Measurements from ENCODE around the gene OR2A7.
"Not testable (repeated sequence)": the region's sequence is repeated elsewhere in the genome, so short reads cannot be mapped to it uniquely, and the experiment has no call there.

Gene OR2A7, protein sequence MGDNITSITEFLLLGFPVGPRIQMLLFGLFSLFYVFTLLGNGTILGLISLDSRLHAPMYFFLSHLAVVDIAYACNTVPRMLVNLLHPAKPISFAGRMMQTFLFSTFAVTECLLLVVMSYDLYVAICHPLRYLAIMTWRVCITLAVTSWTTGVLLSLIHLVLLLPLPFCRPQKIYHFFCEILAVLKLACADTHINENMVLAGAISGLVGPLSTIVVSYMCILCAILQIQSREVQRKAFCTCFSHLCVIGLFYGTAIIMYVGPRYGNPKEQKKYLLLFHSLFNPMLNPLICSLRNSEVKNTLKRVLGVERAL

DNA sequence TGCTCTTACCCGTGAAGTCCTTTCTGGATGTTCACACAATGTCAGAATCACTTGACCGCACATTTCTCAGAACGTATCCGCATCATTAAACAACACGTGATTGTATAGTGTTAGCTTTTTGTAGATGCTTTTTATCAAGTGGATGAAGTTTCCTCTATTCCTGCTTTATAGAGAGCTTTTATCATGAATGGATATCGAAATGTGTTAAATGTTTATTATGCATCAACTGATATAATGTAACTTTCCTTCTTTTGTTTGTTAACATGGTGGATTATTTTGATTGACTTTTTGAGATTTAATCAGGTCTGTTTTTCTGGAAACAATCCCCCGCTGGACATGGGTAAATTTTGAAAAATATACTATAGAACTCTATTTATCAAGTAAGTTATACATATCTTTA lies at the start of gene OR2A7:
Gene OR2A7 (minus strand): TSS at position 101 of the 400 bp plus-strand sequence. CDS start 5,164 bp downstream, outside the sequence.
- not testable (repeated sequence) for H3K9me3 ChIP-seq (ENCODE audit: control insufficient read depth, low read length); H3K36me3 ChIP-seq (ENCODE audit: control insufficient read depth, insufficient read depth, low read length, severe bottlenecking); H3K27me3 ChIP-seq (replicated peaks; ENCODE audit: control insufficient read depth, insufficient read depth, low read length); DNase-seq (ENCODE audit: low read depth); H3K4me3 ChIP-seq (ENCODE audit: low read length); H3K9ac ChIP-seq (ENCODE audit: low read length); H3K4me1 ChIP-seq (ENCODE audit: control insufficient read depth, insufficient read depth, low read length)

DNA sequence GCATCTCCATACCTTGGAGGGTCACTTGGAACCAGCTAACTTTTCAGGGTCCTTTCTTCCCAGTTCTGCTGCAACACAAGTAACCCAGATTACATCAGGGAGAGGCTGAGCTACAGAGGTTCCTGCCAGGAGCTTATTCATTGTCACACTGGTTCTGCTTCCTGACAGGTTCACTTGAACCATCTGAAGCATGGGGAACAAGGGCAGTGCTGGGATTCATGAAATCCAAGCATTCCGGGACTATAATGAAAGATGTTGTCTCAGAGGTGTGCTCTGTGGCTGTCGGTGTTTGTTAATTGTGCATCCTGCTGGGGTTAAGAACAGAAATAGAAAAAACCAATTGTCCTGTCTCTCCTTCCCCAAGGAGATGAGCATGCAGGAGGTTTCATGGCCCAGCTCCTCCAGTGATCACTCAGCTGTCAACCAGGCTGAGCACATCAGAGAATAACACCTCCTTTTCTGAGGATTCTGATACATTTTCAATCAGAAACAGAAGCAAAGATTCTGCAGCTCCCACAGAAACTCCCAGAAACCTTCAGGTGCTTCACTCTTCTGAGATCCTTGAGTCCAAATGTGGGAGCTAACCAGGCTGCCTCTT lies 47.4 kb upstream of the OR2A7 start, which contains the start of gene OR2A1:
Gene OR2A1 (plus strand): TSS at position 548 of the 598 bp plus-strand sequence. CDS start 5,706 bp downstream, outside the sequence.
- H3K9ac ChIP-seq (ENCODE audit: low read length); DNase-seq (ENCODE audit: low read depth); H3K4me1 ChIP-seq (ENCODE audit: control insufficient read depth, insufficient read depth, low read length); H3K27me3 ChIP-seq (replicated peaks; ENCODE audit: control insufficient read depth, insufficient read depth, low read length); H3K4me3 ChIP-seq (ENCODE audit: low read length); H3K36me3 ChIP-seq (ENCODE audit: control insufficient read depth, insufficient read depth, low read length, severe bottlenecking); H3K9me3 ChIP-seq (ENCODE audit: control insufficient read depth, low read length): not testable (repeated sequence)

DNA sequence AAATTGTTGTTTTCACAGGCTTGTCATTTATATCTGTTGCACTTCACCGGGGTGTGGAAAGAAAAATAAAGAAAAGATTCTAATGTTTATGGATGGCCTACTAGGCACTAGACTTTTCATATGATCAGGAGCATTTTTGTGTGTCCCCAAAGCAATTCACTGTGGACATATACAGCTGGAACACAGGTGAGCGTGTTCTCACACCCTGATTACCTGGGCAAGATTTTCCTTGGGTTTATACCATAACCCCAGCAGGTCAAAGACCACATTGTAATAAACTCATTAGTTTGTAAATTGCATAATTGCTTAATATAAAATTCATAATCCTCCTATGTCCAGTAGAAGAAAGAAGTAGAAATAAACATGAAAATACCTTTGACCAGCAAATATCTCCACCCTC lies 46.6 kb upstream of the OR2A7 start:
- H3K36me3 ChIP-seq (ENCODE audit: control insufficient read depth, insufficient read depth, low read length, severe bottlenecking); DNase-seq (ENCODE audit: low read depth); H3K27me3 ChIP-seq (replicated peaks; ENCODE audit: control insufficient read depth, insufficient read depth, low read length); H3K4me1 ChIP-seq (ENCODE audit: control insufficient read depth, insufficient read depth, low read length); H3K9me3 ChIP-seq (ENCODE audit: control insufficient read depth, low read length); H3K4me3 ChIP-seq (ENCODE audit: low read length); H3K9ac ChIP-seq (ENCODE audit: low read length): not testable (repeated sequence)

DNA sequence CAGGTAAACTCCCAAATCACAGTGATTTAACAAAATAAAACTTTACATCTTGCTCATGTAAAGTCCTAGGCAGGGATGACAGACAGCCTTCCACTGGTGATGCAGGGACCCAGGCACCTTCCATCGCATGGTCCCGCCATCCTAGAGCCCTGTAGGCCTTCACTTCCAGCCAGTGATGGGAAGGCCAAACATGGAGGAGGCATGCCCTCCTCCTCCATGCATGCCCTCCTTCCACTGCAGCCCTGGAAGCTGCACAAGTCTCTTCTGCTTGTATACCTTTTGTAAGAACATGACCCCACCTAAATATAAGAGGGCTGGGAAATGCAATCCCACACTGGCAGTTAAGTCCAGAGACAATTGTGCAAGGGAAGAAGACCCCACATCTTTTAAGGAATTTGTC lies 45.1 kb upstream of the OR2A7 start:
- H3K4me3 ChIP-seq (ENCODE audit: low read length); H3K9me3 ChIP-seq (ENCODE audit: control insufficient read depth, low read length); H3K36me3 ChIP-seq (ENCODE audit: control insufficient read depth, insufficient read depth, low read length, severe bottlenecking); H3K9ac ChIP-seq (ENCODE audit: low read length); H3K27me3 ChIP-seq (replicated peaks; ENCODE audit: control insufficient read depth, insufficient read depth, low read length); DNase-seq (ENCODE audit: low read depth); H3K4me1 ChIP-seq (ENCODE audit: control insufficient read depth, insufficient read depth, low read length): not testable (repeated sequence)

DNA sequence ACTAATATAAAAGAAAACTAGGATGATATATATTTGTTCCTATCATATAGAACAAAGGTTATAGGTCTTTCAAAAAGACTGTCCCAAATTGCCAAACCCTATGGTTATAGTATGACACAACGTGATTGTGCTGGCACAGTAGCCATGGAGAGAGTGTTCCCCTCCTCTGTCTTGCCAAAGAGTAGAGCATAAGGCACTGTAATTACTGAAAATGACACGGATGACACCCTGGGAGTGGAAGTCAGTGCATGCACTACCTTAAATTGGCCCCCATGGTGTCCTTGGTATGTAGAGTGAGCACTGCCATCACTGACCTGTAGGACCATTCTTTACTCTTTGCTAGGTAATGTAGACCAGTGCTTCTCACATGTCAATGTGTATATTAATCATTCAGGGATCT lies 40.6 kb upstream of the OR2A7 start:
- not testable (repeated sequence) for H3K36me3 ChIP-seq (ENCODE audit: control insufficient read depth, insufficient read depth, low read length, severe bottlenecking); H3K9ac ChIP-seq (ENCODE audit: low read length); H3K27me3 ChIP-seq (replicated peaks; ENCODE audit: control insufficient read depth, insufficient read depth, low read length); DNase-seq (ENCODE audit: low read depth); H3K9me3 ChIP-seq (ENCODE audit: control insufficient read depth, low read length); H3K4me1 ChIP-seq (ENCODE audit: control insufficient read depth, insufficient read depth, low read length); H3K4me3 ChIP-seq (ENCODE audit: low read length)

DNA sequence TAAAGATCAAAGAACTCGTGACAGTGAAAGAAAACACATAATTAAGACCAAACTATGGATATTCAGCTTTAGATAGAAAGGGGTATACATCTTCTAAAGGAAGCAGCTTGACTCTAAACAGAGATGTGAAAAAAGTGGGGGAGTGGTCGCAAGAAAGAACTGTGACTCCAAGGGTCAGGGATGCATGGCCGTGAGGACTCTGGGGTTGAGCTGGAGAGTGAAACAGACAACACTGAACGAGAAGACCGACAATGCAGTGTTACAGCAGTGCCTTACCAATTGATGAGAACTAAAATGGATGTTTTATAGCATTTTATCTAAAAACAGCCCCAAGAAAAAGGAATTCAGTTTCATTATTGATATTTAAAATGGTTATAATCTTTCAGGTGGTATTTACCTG lies 39.0 kb upstream of the OR2A7 start:
- not testable (repeated sequence) for H3K27me3 ChIP-seq (replicated peaks; ENCODE audit: control insufficient read depth, insufficient read depth, low read length); H3K9me3 ChIP-seq (ENCODE audit: control insufficient read depth, low read length); DNase-seq (ENCODE audit: low read depth); H3K36me3 ChIP-seq (ENCODE audit: control insufficient read depth, insufficient read depth, low read length, severe bottlenecking); H3K4me1 ChIP-seq (ENCODE audit: control insufficient read depth, insufficient read depth, low read length); H3K4me3 ChIP-seq (ENCODE audit: low read length); H3K9ac ChIP-seq (ENCODE audit: low read length)

DNA sequence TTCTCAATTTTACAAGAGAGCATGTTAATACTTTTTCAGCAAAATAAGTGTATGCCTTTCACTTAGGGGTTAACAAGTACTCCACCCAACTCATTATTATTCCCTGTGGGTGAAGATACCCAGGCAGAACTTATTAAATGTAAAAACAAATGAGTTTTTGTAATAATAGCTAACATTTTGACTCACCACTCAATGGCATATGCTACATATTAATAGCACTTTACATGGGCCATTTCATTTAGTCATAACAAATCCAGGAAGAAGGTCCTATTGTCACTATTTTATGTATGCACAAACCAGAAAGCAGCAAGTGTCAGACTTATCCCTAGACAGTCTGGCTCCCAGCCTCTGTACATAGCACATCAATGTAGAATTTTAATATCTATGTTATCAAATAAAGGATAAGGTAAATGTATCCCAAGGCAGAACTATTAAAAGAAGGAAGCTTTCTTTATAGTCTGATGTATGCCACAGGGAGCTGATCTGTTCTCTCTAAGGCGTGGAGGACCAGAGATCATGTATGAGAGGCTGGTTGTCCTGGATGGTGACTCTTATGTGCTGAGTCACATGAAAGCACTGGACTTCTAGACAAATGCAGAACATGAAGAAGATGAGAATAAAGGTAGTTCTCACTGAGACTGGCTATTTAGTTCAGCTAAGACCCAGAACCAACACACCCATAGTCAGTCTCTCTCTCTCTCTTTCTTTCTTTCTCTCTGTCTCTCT lies 38.1 kb upstream of the OR2A7 start:
- not testable (repeated sequence) for H3K36me3 ChIP-seq (ENCODE audit: control insufficient read depth, insufficient read depth, low read length, severe bottlenecking); H3K9ac ChIP-seq (ENCODE audit: low read length); H3K27me3 ChIP-seq (replicated peaks; ENCODE audit: control insufficient read depth, insufficient read depth, low read length); H3K4me3 ChIP-seq (ENCODE audit: low read length); H3K4me1 ChIP-seq (ENCODE audit: control insufficient read depth, insufficient read depth, low read length); H3K9me3 ChIP-seq (ENCODE audit: control insufficient read depth, low read length); DNase-seq (ENCODE audit: low read depth)

DNA sequence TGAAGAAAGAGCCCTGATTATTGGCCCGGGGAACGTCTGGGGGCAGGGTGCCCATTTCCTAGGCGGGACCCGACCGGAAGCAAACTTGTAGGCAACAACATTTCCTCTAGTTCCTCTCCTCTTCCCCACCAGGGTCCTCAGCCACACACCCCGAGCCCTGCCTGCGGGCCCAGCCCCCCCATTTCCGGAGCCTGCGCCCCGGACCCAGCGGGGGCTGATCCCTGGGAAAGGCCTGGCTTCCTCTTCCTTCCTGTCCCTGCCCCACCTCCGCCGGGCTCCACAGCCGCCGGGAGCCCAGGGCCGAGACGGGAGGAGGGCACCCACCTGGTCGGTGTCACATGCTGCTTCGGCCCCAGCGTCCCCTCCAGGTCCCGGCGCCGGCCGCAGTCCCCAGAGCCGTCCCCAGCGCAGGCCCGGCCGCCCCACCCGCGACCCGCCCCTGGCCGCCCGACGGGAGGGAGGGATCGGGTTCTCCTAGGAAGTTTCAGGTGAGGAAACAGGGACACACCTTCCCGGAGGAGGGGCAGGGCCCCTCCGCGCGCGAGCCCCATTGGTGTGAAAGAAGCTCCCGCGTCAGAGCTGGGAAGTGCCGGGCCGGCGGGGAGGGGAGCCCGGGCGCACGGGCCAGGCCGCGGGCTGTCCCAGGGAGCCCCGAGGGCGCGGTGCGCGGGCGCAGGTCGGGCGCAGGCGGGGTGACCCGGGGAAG lies 29.4 kb upstream of the OR2A7 start:
- not testable (repeated sequence) for H3K9ac ChIP-seq (ENCODE audit: low read length); H3K4me3 ChIP-seq (ENCODE audit: low read length); H3K27me3 ChIP-seq (replicated peaks; ENCODE audit: control insufficient read depth, insufficient read depth, low read length); H3K9me3 ChIP-seq (ENCODE audit: control insufficient read depth, low read length); H3K36me3 ChIP-seq (ENCODE audit: control insufficient read depth, insufficient read depth, low read length, severe bottlenecking); DNase-seq (ENCODE audit: low read depth); H3K4me1 ChIP-seq (ENCODE audit: control insufficient read depth, insufficient read depth, low read length)

DNA sequence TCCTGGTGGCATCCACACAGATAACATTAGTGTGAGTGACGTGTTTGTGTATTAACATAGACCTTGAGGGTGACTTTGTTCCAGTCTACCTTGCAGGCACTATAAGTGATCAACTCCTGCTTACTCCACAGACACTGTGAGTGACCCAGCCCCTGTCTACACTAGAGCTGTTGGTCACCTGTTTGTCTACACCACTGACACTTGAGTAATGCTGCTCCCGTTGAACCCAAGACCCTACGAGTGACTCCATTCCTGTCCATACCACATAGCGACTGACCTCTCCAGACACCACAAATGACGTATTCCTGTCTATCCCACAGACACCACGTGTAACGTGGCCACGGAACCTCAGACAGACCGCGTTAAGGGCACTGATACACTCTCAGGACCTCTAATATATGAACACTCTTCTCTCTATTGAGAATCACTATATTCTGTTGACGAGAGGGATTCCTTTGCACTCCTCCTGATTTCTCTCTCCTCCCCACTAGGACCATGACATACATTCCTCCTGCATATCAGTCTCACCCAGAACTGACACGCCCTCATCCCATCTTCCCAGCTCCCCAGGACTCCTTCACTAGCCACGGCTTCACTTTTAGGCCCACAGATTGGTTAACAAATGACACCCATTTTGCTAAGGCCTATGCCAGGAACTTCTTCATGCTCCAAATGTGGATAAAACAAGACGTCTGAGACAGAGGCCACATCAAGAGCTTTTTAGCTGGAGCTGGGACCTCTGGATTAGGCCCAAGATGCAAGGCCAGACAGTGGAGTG lies 28.0 kb upstream of the OR2A7 start:
- not testable (repeated sequence) for H3K27me3 ChIP-seq (replicated peaks; ENCODE audit: control insufficient read depth, insufficient read depth, low read length); H3K4me1 ChIP-seq (ENCODE audit: control insufficient read depth, insufficient read depth, low read length); H3K9ac ChIP-seq (ENCODE audit: low read length); DNase-seq (ENCODE audit: low read depth); H3K4me3 ChIP-seq (ENCODE audit: low read length); H3K36me3 ChIP-seq (ENCODE audit: control insufficient read depth, insufficient read depth, low read length, severe bottlenecking); H3K9me3 ChIP-seq (ENCODE audit: control insufficient read depth, low read length)

DNA sequence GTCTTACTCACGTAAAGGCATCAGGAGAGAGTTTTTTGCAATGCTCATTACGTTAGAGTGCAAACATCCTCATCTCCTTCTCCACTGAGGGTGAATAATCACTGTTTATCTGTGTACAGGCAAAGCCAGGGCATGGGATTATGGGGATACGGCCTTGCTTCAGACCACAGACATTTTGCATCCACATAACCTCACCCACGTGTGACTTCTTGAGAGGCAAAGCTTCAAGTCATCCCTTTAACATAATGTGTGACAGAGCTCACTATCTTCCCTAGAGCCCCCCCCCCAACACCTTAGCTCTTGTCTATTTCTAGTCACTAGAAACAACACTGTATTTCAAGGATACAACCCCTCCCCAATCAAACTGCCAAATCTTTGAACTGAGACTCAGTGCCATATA lies 27.0 kb upstream of the OR2A7 start:
- not testable (repeated sequence) for H3K27me3 ChIP-seq (replicated peaks; ENCODE audit: control insufficient read depth, insufficient read depth, low read length); H3K9ac ChIP-seq (ENCODE audit: low read length); H3K4me3 ChIP-seq (ENCODE audit: low read length); H3K9me3 ChIP-seq (ENCODE audit: control insufficient read depth, low read length); H3K4me1 ChIP-seq (ENCODE audit: control insufficient read depth, insufficient read depth, low read length); H3K36me3 ChIP-seq (ENCODE audit: control insufficient read depth, insufficient read depth, low read length, severe bottlenecking); DNase-seq (ENCODE audit: low read depth)

Data from adipocyte (in vitro differentiated cells).